ENCODE data around the gene DCANP1.

GRCh38 chr5:135441350-135441831 is 5.8 kb downstream of the DCANP1 start:
- TF ChIP-seq, protein P1, sequence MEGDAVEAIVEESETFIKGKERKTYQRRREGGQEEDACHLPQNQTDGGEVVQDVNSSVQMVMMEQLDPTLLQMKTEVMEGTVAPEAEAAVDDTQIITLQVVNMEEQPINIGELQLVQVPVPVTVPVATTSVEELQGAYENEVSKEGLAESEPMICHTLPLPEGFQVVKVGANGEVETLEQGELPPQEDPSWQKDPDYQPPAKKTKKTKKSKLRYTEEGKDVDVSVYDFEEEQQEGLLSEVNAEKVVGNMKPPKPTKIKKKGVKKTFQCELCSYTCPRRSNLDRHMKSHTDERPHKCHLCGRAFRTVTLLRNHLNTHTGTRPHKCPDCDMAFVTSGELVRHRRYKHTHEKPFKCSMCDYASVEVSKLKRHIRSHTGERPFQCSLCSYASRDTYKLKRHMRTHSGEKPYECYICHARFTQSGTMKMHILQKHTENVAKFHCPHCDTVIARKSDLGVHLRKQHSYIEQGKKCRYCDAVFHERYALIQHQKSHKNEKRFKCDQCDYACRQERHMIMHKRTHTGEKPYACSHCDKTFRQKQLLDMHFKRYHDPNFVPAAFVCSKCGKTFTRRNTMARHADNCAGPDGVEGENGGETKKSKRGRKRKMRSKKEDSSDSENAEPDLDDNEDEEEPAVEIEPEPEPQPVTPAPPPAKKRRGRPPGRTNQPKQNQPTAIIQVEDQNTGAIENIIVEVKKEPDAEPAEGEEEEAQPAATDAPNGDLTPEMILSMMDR (conservative IDR thresholded peaks at IDR 0.05; ENCODE audit: low read length): no peak
- no peak for TF ChIP-seq EZH2phosphoT487 (IDR thresholded peaks at IDR 0.05; ENCODE audit: borderline replicate concordance, low read depth, low read length)
